ENCODE results near the gene HOXC6. TPM values are rescaled to one million over a fixed set of nuclear protein-coding genes. Genes with fewer than 3 reads are reported as not detected.

Gene HOXC6
- total RNA-seq, 4 donors from 2014 or later = 0.23 to 0.42 (median 0.32) TPM; not detected in 1

- Histone ChIP-seq H3K27ac (replicated peaks in 1 of 4) (no peak overlapping the region), H3K4me3 (no peak overlapping the region), H3K4me1 (peaks cover 0 to 6% (median 4%) of the 10 kb centered on the region in 4 donors), H3K36me3 (no peaks in the 10 kb centered on the region), H3K9me3 (no peaks in the 10 kb centered on the region), H3K27me3 (peaks cover 0 to 18% (median 0%) of the 10 kb centered on the region in 4 donors)
- intact Hi-C loops (cut with DNase I) = no loop called here
- no peak for DNase-seq (ENCODE audit: extremely low spot score)
- TF ChIP-seq POLR2AphosphoS5 (IDR thresholded peaks at IDR 0.05) (no peak), CTCF (IDR thresholded peaks at IDR 0.05) (no peak), POLR2A (IDR thresholded peaks at IDR 0.05; ENCODE audit: low read depth) (no peak), EP300 (IDR thresholded peaks at IDR 0.05) (no peak)
- WGBS = 57% methylated on average over 7 of the region's 7 CpGs
Measured at GRCh38 chr12:54060975-54061778, 32.9 kb downstream of the HOXC6 start.

- Histone ChIP-seq H3K4me3 (no peak overlapping the region), H3K9me3 (no peaks in the 10 kb centered on the region), H3K4me1 (peaks cover 0 to 14% (median 14%) of the 10 kb centered on the region in 4 donors), H3K36me3 (no peaks in the 10 kb centered on the region), H3K27me3 (peaks cover 0 to 9% (median 0%) of the 10 kb centered on the region in 4 donors), H3K27ac (replicated peaks in 1 of 4) (no peak overlapping the region)
- intact Hi-C loops (cut with DNase I) = no loop called here
- TF ChIP-seq POLR2A (IDR thresholded peaks at IDR 0.05; ENCODE audit: low read depth) (no peak), EP300 (IDR thresholded peaks at IDR 0.05) (no peak), POLR2AphosphoS5 (IDR thresholded peaks at IDR 0.05) (no peak), CTCF (IDR thresholded peaks at IDR 0.05) (no peak)
- DNase-seq (ENCODE audit: extremely low spot score) = no peak
Measured at GRCh38 chr12:54065677-54066076, 37.4 kb downstream of the HOXC6 start.

GRCh38 chr12:54066408-54066807 lies 38.2 kb downstream of the HOXC6 start:
- H3K27ac ChIP-seq (replicated peaks in 1 of 4) = no peak overlapping the region
- no peak for DNase-seq (ENCODE audit: extremely low spot score)
- WGBS = 79% methylated on average over 1 of the region's 1 CpG
- intact Hi-C loops (cut with DNase I) = no loop called here
- H3K9me3 ChIP-seq = no peaks in the 10 kb centered on the region
- H3K27me3 ChIP-seq = peaks cover 0 to 1% (median 0%) of the 10 kb centered on the region in 4 donors
- no peak for TF ChIP-seq POLR2A (IDR thresholded peaks at IDR 0.05; ENCODE audit: low read depth)
- no peak for TF ChIP-seq POLR2AphosphoS5 (IDR thresholded peaks at IDR 0.05)
- no peak for TF ChIP-seq EP300 (IDR thresholded peaks at IDR 0.05)
- no peak for TF ChIP-seq CTCF (IDR thresholded peaks at IDR 0.05)
- no peaks in the 10 kb centered on the region for H3K36me3 ChIP-seq
- peaks cover 0 to 14% (median 14%) of the 10 kb centered on the region in 4 donors for H3K4me1 ChIP-seq
- H3K4me3 ChIP-seq = no peak overlapping the region

- Histone ChIP-seq H3K9me3 (no peaks in the 10 kb centered on the region), H3K4me3 (no peak overlapping the region), H3K4me1 (peaks cover 0 to 20% (median 14%) of the 10 kb centered on the region in 4 donors), H3K36me3 (no peaks in the 10 kb centered on the region), H3K27me3 (no peaks in the 10 kb centered on the region), H3K27ac (replicated peaks in 1 of 4) (no peak overlapping the region)
- intact Hi-C loops (cut with DNase I) = no loop called here
- TF ChIP-seq POLR2A (IDR thresholded peaks at IDR 0.05; ENCODE audit: low read depth) = no peak
- TF ChIP-seq CTCF (IDR thresholded peaks at IDR 0.05) = no peak
- TF ChIP-seq EP300 (IDR thresholded peaks at IDR 0.05) = no peak
- TF ChIP-seq POLR2AphosphoS5 (IDR thresholded peaks at IDR 0.05) = no peak
- 88% methylated on average over 4 of the region's 4 CpGs for WGBS
- DNase-seq (ENCODE audit: extremely low spot score) = no peak
Measured at GRCh38 chr12:54068418-54069070, 40.3 kb downstream of the HOXC6 start.

Measured in esophagus muscularis mucosa (tissue), 4 donors.